Activated CD4-positive, alpha-beta T cell treated with anti-CD3 and anti-CD28 coated beads, Interleukin-10, Interleukin-2, amounts not matched to agents 100 ng/mL and 50 ng/mL, durations not matched to agents 16 hours and 8 hours (primary cell): ENCODE results near the gene APOL1.
"Not testable (repeated sequence)": the region's sequence is repeated elsewhere in the genome, so short reads cannot be mapped to it uniquely, and the experiment has no call there.

Experiments
- DNase-seq: peaks from one replicate; pipeline ENCODE4 v3.0.0-alpha.2; 2020

Gene APOL1

DNA sequence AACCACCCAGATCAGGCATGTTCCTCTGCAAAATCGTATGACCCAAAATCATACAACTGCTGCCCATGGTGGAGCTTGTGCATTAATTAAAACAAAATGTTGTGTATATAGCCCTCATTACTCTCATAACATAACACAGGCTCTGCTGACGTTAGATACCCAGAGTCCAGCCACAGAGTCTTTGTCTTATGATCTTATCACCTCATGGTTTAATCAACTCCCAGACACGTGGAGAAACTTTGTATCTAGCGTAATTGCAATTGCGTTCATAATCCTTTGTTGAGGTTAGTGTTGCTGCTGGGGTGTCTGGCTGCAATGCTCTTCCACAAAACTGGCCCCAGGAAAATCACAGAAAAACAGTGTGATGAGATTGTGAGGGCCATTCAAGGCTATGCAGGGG, 5.0 kb upstream of the APOL1 start:
- DNase-seq: no peak

DNA sequence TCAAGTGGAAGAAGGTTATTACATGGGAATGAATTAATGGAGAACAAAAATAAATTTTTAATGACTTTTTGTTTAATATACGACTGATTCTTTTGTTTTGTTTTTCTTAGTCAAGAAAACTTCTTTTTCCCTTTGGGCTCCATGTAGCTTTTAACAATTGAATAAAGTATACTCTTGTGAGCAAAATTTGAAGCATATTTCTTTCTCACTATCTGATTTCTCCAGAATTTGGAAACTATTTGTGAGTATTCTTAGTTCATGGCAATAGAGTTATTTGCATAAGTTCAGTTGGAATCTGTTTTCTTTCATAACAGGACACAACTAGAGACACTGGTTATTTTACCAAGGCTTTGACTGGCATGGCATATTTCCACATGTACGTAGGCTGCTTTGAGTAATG, 3.8 kb upstream of the APOL1 start:
- DNase-seq: no peak

- DNase-seq: not testable (repeated sequence)
Observed at GRCh38 chr22:36250292-36250960, 2.5 kb upstream of the APOL1 start.

- not testable (repeated sequence) for DNase-seq
Observed at GRCh38 chr22:36251979-36252608, 839 bp upstream of the APOL1 start.

GRCh38 chr22:36253523-36254490, 874 bp downstream of the APOL1 start:
- DNase-seq: no peak

DNA sequence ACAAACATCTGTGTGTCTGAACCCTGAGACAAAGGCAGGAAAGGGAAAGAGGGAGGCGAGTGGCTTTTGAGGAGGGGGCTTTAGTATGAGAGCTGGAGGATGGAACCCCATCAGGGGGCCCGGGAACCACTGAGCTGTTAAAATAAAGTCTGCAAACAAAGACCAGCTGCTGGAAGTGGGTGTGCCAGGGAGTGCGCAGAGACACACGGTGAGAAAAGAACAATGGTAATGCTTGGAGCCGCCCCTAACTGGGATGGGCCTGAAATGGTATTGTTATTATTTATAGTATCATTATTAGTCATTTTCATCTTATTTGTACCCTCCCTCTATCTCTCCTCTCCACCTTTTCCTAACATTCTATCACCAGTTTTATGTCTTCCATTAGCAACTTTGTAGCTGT, 2.6 kb downstream of the APOL1 start:
- not testable (repeated sequence) for DNase-seq

GRCh38 chr22:36256478-36256877, 3.5 kb downstream of the APOL1 start:
- no peak for DNase-seq

GRCh38 chr22:36257308-36257707, 4.4 kb downstream of the APOL1 start:
- no peak for DNase-seq

- no peak for DNase-seq
Observed at GRCh38 chr22:36257948-36258670, 5.2 kb downstream of the APOL1 start.

DNA sequence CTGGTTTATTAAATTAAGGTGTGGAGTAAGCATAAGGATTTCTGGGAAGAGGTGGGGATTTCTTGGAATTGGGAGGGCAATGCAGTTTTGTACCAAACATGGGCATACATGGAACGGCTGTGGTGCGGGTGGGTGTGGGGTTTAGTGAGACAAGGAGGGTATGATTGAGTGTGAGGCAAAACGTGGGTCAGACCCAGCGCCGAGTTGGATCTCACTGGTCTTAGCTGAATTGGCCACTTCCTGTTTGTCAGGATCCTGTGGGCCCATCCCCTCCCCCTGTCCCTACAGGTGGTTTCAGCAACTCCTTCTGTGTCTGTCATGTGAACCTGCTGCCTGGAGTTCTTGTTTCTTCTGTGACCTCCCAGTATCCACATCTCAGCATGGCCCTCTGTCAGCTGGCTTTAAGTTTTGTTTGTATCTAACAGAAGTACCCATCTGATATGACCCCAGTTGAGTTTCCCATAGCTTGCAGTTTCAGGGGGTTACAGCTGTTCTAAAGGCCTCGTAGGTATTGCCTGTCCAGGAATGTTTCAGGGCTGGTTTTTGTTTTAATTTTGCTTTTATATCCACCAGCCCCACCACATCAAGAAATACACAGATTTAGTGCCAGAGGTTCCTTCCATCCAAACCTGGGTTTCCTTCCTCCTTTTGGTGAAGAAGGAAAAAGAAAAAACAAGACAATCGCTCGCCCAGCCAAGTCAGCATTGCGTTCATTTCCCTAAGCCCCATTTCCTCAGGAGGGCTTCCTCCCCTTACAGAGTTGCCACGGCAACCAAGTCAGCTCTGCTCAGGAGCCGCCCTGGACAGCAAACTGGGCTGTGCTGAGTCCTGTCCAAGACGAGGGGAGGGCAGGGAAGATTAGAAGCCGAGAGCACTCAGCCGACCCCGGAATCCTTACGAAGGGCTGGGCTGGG, 6.0 kb downstream of the APOL1 start:
- peak; percentile 65 for DNase-seq

- DNase-seq: no peak
Observed at GRCh38 chr22:36259615-36260300, 6.8 kb downstream of the APOL1 start.

DNA sequence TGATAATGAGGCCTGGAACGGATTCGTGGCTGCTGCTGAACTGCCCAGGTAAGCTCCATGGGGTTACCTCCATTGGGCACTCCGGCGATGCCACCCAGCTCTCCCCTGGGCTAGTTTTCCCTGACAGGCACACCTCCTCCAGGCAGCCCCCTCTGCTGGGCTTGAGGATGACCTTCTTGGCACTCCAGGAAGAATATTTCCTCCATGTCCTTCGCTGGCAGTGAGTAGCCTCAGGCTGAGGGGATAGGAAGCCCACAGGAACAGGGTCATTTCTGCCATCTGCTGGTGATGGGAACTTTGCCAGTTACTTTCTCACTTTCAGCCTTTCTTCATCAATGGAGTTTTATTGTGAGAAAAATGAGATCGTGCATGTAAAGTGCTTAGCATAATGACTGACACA, 8.7 kb downstream of the APOL1 start:
- DNase-seq: not testable (repeated sequence)

- not testable (repeated sequence) for DNase-seq
Observed at GRCh38 chr22:36262307-36262706, 9.4 kb downstream of the APOL1 start.

DNA sequence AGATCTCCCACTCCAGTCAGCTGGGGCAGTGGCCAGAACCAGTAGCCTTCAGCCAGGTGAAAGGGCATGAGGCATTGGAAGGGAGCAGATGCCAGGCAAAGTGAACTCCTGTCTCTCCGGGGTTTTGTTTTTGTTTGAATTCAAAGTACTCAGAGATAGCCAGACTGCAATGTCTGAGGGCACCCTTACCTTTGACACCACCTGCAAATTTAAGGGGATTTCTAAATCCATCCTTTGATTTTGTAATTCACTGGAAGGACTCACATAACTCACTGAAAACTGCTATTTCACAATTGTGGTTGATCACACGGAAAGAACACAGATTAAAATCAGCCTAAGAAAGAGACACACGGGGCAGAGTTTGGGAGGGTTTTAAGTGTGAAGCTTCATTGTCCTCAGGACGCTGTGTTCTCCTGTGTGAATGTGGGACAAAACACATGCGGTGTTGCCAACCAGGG, 10.3 kb downstream of the APOL1 start:
- DNase-seq: not testable (repeated sequence)

DNA sequence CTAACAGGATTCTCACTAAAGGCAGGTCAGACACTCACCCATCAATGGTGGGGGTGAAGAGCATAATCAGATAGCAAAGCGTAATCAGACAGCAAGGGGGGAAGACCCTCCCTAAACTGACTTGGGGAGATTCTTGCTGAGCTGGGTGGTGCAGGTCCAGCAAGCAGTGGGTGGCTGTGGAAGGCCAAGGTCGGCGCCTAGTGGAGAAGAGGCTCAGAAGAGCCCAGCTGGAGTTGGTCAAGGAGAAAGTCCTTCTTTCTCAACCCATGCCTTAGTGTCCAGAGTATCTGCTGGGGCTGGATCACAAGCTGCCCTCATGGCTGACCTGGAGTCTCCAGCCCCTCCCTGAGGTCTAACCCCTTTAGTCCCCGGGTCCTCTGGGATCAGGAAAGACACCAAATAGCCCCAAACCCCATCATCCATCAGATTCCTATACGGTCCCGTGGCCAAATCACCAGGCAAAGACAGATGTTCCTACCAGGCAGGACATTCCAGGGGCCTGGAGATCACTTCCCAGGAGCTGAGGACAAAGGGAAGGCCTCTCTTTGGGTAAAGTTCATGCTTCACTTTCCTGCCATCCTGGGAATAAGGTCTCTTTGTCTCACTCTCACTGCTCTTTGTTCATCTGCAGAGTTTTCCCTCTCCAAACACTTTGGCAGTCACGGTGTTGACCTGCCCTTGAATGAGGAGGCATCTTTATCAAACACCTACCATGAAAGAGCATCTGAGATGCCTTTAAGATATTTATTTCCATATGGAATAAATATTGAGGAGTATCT, 11.1 kb downstream of the APOL1 start:
- not testable (repeated sequence) for DNase-seq

DNA sequence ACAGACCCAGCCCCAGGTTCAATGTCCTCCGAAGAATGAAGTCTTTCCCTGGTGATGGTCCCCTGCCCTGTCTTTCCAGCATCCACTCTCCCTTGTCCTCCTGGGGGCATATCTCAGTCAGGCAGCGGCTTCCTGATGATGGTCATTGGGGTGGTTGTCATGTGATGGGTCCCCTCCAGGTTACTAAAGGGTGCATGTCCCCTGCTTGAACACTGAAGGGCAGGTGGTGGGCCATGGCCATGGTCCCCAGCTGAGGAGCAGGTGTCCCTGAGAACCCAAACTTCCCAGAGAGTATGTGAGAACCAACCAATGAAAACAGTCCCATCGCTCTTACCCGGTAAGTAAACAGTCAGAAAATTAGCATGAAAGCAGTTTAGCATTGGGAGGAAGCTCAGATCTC, 14.1 kb downstream of the APOL1 start:
- no peak for DNase-seq

DNA sequence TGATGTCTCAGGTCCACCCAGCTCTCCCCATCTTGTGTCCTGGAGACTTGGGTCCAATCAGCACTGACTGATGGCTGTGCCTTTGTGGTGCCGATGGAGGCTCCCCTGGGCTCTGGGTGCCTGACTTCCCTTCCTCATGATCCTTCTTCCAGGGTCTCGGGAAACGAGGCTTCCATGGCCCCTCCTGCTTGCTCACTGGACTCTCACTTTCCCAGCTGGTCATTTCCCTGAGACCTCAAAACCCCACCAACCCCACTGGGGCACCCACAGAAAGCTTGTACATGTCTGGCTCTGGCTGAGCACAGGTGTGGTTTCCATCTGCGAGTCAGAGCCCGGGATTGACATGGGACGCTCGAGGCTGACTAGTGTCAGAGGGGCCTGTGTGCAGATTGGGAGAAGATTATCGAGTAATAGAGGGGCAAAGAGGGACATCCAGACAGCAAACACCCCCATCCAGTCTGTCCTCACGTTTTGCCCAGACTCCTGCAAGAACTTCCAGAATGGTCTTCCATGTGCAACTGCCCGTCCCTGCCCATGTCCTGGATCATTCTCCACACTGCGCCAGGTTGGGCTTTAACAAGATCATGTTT, 15.1 kb downstream of the APOL1 start:
- DNase-seq: no peak

DNA sequence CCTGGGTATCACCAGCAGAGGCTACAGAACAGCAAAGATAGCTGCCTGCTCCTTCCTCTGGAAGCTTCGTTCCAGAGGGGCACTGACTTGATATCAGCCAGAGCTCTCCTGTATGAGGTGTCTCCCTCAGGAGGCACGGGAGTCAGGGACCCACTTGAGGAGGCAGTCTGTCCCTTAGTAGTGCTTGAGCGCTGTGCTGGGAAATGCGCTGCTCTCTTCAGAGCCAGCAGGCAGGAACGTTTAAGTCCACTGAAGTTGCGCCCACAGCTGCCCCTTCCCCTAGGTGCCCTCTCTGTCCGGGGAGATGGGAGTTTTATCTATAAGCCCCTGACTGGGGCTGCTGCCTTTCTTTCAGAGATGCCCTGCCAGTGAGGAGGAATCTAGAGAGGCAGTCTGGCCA, 18.3 kb downstream of the APOL1 start:
- not testable (repeated sequence) for DNase-seq

DNA sequence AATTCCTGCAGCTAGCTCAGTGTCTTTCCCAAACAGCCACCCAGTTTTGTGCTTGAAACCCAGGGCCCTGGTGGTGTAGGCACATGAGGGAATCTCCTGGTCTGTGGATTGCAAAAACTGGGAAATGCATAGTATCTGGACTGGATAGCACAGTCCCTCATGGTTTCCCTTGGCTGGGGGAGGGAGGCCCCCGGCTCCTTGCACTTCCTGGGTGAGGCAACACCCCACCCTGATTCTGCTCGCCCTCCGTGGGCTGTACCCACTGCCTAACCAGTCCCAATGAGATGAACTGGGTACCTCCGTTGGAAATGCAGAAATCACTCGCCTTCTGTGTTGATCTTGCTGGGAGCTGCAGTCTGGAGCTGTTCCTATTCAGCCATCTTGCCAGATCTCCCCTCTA, 19.0 kb downstream of the APOL1 start:
- DNase-seq: not testable (repeated sequence)

GRCh38 chr22:36274531-36274930, 21.6 kb downstream of the APOL1 start:
- DNase-seq: no peak
